Vagina (tissue), 2 donors: ENCODE data around the gene PBX4. TPM values are rescaled to one million over a fixed set of nuclear protein-coding genes. Genes with fewer than 3 reads are reported as not detected.
"Not testable (repeated sequence)": the region's sequence is repeated elsewhere in the genome, so short reads cannot be mapped to it uniquely, and the experiment has no call there.

Experiments used
- DNase-seq, 2 donors: peaks; one replicate each; pipeline ENCODE4 v3.0.0-alpha.2; 2017; ENCODE audit errors: extremely low spot score in 2 of 2
- H3K27ac ChIP-seq: fragments of 200-600 bp; sonication (generic); one replicate; pipeline ENCODE4 v1.5.1; 2019
- H3K27me3 ChIP-seq: fragments of 200-600 bp; sonication (generic); one replicate; pipeline ENCODE4 v1.5.1; 2019
- H3K36me3 ChIP-seq, 2 donors: fragments of 200-600 bp; sonication (generic); one replicate each; pipeline ENCODE4 v1.5.1; 2017 to 2019
- H3K4me1 ChIP-seq: fragments of 200-600 bp; sonication (generic); one replicate; pipeline ENCODE4 v1.5.1; 2019
- H3K4me3 ChIP-seq, 2 donors: fragments of 200-600 bp; sonication (generic); 1 replicate in 1 of 2; 2 replicates in 1 of 2; pipeline ENCODE4 v1.5.1; 2016 to 2019
- H3K9me3 ChIP-seq: fragments of 200-600 bp; sonication (generic); one replicate; pipeline ENCODE4 v1.5.1; 2019
- CTCF ChIP-seq, 3 experiments: fragments of 450-650 bp in 2 of 3; fragments of 200-600 bp in 1 of 3; sonication (generic) in 1 of 3; IDR thresholded peaks; one replicate each; pipeline ENCODE4 v1.5.1; 2017 to 2019; ENCODE audit warnings: antibody characterized with exemption in 3 of 3, mild to moderate bottlenecking in 2 of 3, moderate library complexity in 2 of 3
- POLR2A ChIP-seq, 2 donors: fragments of 450-650 bp; IDR thresholded peaks; one replicate each; pipeline ENCODE4 v1.6.1; 2017; ENCODE audit warnings: antibody characterized with exemption in 2 of 2, mild to moderate bottlenecking in 2 of 2, moderate library complexity in 2 of 2
- POLR2AphosphoS5 ChIP-seq, 2 donors: sonication (generic); formaldehyde crosslinking; IDR thresholded peaks; one replicate each; pipeline ENCODE4 v1.9.0; 2017; ENCODE audit warnings: antibody characterized with exemption in 2 of 2, mild to moderate bottlenecking in 2 of 2, low read depth in 1 of 2; ENCODE audit not compliant: insufficient read depth in 1 of 2
- intact Hi-C: fragments of 100-400 bp; cut with DNase I; formaldehyde crosslinking; loops from one replicate; pipeline ENCODE4 v1.15.1; 2023
- total RNA-seq: library from RNA; depleted of rRNA; stranded (reverse); fragments of >200 nt; gene quantifications from one replicate; pipeline ENCODE4 v1.2.3, GENCODE V29; 2016

Gene PBX4
- total RNA-seq, 1 donor from 2014 or later, result 5.2 TPM

DNA sequence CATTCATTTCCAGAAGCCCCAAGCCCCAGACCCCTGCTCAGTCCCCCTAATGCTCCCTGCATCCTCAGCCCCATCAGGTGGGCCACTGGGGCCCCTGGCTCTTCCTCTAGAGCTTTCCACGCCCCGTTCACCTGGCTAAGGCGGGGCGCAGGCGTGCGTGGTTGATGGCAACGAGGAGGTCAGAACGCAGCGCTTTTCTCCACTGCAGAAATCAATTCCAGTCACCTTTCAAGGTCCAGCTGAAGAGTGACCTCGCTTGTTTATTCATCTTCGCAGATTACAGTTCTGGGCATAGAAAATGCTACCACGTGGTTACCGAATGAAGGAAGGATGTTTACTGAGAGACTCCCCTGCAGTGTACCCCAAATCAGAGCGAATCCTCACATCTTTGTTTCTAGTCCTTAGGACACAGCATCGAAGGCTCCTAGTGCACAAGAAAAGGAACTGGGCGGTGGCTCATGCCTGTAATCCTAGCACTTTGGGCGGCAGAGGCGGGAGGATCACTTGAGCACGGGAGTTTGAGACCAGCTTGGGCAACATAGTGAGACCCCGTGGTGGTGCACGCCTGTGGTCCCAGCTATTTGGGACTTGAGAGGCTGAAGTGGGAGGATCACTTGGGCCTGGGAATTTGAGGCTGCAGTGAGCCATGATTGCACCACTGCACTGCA is 828 bp upstream of the PBX4 start:
- no peaks in the 10 kb centered on the region for H3K9me3 ChIP-seq
- no peak overlapping the region for H3K27ac ChIP-seq
- peaks cover 7% of the 10 kb centered on the region for H3K4me1 ChIP-seq
- no peaks in the 10 kb centered on the region for H3K36me3 ChIP-seq
- TF ChIP-seq CTCF (IDR thresholded peaks at IDR 0.05), result no peak
- TF ChIP-seq POLR2AphosphoS5 (IDR thresholded peaks at IDR 0.05; ENCODE audit: insufficient read depth in 1 of 2, low read depth in 1 of 2), result no peak
- no peak for TF ChIP-seq POLR2A (IDR thresholded peaks at IDR 0.05)
- peak overlapping the region in 1 of 2 donors; percentile 40 for H3K4me3 ChIP-seq
- H3K27me3 ChIP-seq, result no peaks in the 10 kb centered on the region
- intact Hi-C loops, result no loop called here
- no peak for DNase-seq

DNA sequence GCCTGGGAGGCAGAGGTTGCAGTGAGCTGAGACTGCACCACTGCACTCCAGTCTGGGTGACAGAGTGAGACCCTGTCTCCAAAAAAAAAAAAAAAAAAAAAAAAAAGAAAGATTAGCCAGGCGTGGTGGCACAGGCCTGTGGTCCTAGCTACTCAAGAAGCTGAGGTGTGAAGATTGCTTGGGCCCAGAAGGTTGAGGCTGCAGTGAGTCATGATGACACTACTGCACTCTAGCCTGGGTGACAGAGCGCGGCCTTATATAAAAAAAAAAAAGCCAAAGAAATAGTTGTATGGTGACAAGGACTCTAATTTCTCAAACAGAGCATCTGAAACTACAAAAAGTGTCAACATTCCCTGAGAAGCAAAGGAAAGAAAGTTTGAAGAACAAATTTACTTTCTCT is 3.4 kb downstream of the PBX4 start:
- Histone ChIP-seq H3K4me3 (no peak overlapping the region), H3K36me3 (no peaks in the 10 kb centered on the region), H3K27ac (no peak overlapping the region), H3K9me3 (no peaks in the 10 kb centered on the region), H3K27me3 (no peaks in the 10 kb centered on the region), H3K4me1 (peaks cover 7% of the 10 kb centered on the region)
- intact Hi-C loops, result no loop called here
- no peak for DNase-seq
- TF ChIP-seq POLR2A (IDR thresholded peaks at IDR 0.05), result no peak
- TF ChIP-seq CTCF (IDR thresholded peaks at IDR 0.05), result no peak
- TF ChIP-seq POLR2AphosphoS5 (IDR thresholded peaks at IDR 0.05; ENCODE audit: insufficient read depth in 1 of 2, low read depth in 1 of 2), result no peak

DNA sequence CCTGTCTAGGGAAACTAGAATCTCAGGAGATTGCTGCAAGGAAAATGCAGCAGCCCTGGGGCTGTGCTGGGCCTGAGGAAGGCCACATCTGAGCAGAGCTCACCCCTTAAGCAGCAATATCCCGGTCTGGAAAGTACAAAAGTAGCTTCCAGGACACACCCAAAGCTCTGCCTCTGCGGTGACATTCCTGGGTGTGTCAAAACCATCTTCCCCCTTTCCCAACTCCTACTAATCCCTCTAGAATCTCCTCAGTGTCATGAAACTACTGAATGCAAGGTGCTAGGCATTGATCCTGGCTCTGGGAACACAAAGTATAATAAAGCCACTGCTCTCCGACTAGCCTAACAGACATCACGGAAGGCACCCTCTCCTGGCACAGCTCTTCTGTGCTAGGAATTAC is 5.0 kb downstream of the PBX4 start:
- Histone ChIP-seq H3K9me3 (no peaks in the 10 kb centered on the region), H3K27me3 (no peaks in the 10 kb centered on the region), H3K4me3 (no peak overlapping the region), H3K36me3 (no peaks in the 10 kb centered on the region), H3K4me1 (no peaks in the 10 kb centered on the region), H3K27ac (no peak overlapping the region)
- intact Hi-C loops, result no loop called here
- no peak for DNase-seq
- TF ChIP-seq POLR2AphosphoS5 (IDR thresholded peaks at IDR 0.05; ENCODE audit: insufficient read depth in 1 of 2, low read depth in 1 of 2), result no peak
- no peak for TF ChIP-seq POLR2A (IDR thresholded peaks at IDR 0.05)
- no peak for TF ChIP-seq CTCF (IDR thresholded peaks at IDR 0.05)

- Histone ChIP-seq H3K27me3 (no peaks in the 10 kb centered on the region), H3K27ac (no peak overlapping the region), H3K36me3 (no peaks in the 10 kb centered on the region), H3K9me3 (no peaks in the 10 kb centered on the region), H3K4me1 (no peaks in the 10 kb centered on the region), H3K4me3 (no peak overlapping the region)
- intact Hi-C loops, result no loop called here
- TF ChIP-seq POLR2AphosphoS5 (IDR thresholded peaks at IDR 0.05; ENCODE audit: insufficient read depth in 1 of 2, low read depth in 1 of 2), result no peak
- no peak for TF ChIP-seq POLR2A (IDR thresholded peaks at IDR 0.05)
- TF ChIP-seq CTCF (IDR thresholded peaks at IDR 0.05), result no peak
- DNase-seq, result no peak
Observed at GRCh38 chr19:19610376-19611202, 7.9 kb downstream of the PBX4 start.

GRCh38 chr19:19606686-19607085 is 11.8 kb downstream of the PBX4 start:
- H3K36me3 ChIP-seq, H3K9me3 ChIP-seq, H3K4me3 ChIP-seq, H3K4me1 ChIP-seq, H3K27me3 ChIP-seq, intact Hi-C loops, DNase-seq, H3K27ac ChIP-seq: not testable (repeated sequence)
